ENCODE results near the gene TPSB2.

Gene TPSB2

DNA sequence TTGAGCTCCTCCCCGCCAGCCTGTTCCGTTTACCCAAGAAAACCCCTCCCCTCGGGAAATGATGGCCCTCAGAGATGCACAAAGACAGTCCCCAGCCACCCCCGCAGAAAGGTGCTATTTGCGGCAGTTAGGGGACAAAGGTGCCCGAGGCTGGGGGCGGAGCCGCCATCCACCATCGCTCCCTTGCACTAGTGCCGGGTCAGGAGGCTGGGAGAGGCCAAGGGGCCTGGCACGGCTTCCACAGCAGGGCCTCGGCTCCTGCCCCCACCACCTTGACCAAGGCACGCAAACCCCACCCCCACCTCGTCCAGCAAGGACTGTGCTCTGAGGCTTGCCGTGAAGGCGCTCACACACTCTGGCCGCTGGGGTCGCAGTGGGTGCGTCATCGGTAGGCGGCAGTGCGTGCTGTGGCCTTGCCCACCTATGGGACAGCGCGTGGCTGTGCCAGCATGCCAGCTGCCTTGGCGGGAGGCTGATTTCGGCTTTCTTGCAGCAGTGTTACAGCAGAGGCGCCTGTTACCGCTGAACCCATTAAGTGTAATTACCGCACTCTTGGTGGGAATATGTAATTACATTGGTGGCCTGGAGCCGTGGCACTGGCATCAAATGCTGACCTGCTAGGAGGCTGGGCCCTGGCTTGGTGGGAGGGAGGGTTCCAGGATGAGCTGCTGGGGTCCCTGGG, 36.7 kb downstream of the TPSB2 start:
- TF ChIP-seq, protein P1, sequence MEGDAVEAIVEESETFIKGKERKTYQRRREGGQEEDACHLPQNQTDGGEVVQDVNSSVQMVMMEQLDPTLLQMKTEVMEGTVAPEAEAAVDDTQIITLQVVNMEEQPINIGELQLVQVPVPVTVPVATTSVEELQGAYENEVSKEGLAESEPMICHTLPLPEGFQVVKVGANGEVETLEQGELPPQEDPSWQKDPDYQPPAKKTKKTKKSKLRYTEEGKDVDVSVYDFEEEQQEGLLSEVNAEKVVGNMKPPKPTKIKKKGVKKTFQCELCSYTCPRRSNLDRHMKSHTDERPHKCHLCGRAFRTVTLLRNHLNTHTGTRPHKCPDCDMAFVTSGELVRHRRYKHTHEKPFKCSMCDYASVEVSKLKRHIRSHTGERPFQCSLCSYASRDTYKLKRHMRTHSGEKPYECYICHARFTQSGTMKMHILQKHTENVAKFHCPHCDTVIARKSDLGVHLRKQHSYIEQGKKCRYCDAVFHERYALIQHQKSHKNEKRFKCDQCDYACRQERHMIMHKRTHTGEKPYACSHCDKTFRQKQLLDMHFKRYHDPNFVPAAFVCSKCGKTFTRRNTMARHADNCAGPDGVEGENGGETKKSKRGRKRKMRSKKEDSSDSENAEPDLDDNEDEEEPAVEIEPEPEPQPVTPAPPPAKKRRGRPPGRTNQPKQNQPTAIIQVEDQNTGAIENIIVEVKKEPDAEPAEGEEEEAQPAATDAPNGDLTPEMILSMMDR (IDR thresholded peaks at IDR 0.05): no peak

DNA sequence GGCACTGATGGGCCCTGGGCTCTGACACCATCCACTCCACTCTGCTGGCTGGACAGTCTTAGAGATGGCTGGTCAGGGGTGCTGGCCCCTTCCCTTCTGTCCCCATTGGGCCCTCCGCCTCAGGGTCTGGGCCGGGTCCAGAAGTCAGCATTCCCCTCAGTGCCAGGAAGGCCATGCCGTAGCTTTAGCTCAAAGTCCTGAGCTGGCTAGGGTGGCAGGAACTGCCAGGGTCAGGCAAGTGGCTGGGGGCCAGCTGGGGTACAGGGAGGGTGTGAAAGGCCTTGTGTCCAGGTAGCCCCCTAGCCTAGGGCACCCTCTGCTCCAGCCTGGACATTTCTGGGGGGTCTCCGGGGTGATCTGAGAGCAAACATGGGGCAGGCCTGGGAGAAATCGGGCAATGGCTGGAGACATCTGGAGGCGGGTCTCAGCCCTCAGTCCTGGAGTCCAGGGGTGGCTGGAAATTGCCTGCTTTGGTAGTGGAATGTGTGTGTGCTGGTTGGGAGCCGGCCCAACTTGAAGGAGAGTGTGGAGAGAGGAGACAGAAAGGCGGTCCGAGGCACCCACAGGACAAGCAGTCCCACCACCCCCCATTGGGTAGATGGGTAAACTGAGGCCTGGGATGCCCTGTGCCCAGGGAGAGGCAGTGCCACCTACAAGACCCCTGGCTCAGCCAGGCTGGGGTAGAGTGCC, 37.5 kb downstream of the TPSB2 start:
- TF ChIP-seq, protein P1 (IDR thresholded peaks at IDR 0.05): no peak

DNA sequence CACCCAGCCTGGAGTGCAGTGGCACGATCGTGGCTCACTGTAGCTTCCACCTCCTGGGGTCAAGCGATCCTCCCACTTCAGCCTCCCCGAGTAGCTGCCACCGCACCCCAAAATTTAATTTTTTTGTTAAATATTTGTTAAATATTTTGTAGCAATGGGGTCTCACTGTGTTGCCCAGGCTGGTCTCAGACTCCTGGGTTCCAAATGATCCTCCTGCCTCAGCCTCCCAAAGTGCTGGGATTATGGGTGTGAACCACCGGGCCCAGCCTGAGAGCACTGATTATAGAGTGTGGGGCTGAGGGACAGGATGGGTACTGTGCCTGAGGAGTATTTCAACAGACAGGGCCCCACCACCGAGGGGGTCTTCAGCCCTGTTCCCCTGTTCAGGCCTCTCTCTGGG, 40.5 kb downstream of the TPSB2 start:
- TF ChIP-seq, protein P1 (IDR thresholded peaks at IDR 0.05): no peak

DNA sequence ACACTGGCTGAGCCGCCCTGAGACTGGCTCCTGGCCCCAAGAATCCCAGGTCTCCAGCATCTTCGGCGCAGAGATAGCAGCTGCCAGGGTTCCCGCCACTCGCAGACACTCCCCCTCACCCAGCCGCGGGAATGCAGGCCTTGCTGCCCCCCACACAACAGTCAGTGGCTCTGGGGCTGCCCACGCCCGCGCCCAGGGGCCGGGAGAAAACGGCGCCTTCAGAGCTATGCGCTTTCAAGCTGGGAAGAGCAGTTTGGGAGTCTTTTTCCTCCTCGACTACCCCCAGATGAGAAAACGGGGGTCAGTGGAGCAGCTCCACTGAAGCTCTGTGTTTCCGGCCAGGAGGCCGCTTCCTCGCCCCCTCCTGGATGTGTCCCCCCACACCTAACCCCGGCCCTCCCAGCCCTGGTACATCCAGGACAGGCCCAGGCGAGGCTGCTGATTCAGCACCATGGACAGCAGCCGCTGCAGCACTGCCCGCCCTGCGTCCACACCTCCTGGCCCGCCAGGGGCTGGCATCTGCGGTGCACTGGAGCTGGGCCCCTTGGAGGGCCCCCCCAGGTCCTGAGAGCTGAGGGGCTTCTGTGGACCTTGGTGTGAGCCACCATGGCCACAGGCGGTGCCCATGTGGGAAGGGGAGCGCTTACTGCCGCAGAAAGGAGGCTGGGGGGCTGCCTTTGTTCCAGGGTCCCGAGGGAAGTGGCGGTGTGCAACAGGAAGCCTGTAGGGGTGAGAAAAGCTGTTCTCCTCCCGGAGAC, 41.4 kb downstream of the TPSB2 start:
- TF ChIP-seq, protein P1 (IDR thresholded peaks at IDR 0.05): no peak

DNA sequence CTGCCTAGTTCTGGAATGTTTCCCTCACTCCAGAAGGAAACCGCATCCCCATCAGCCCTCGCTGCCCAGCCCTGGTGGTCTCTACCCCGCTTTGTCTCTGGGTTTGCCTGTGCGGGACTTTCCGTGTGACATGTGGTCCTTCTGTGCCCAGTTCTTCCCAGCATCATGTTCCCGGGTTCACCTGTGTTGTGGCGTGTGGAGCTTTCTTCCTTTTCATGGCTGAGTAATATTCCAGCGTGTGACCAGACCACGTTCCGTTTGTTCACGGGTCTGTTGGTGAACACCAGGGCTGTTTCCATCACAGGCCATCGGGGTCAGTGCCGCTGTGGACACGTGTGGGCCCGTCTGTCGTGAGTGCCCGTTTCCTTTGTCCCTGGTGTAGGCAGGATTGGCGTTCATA, 45.0 kb downstream of the TPSB2 start:
- TF ChIP-seq, protein P1 (IDR thresholded peaks at IDR 0.05): no peak

DNA sequence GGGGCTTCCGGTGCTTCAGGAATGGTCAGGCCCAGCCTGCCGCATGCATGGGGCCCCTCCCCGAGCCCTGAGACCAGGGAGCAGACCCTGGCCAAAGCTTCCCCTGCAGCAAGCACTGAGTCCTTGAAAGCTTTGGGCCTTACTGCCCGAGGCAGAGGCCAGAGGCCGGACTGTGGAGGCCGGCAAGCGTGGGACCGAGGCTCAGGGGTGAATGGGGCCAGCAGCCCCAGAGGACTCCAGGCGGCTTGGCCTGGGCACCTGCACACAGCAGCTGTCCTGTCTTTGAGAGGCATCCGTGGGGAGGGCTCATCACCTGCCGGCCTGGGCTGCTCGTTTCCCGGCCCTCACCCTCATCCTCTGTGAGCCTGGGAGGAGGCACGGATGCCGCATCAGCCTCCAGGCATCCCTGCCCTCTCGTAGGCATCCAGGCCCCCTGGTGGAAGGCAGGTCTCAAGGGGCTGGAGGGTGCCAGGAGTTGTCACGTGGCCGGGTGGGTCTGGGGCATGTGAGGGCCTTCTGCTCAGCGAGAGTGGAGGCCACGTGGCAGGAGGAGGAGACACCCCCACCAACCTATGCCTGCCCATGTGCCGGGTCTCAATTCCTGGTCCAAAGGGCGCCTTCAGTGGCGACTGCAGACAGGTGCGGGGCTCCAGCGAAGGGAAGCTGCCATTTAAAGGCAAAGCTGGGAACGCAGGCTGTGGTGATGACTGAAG, 45.7 kb downstream of the TPSB2 start:
- TF ChIP-seq, protein P1 (IDR thresholded peaks at IDR 0.05): no peak
